NK-92 (cell line): Measurements from ENCODE around the gene APBB2.

Experiments
- DNase-seq: peaks from one replicate; lab custom pipeline; 2025; ENCODE audit not compliant: unreplicated experiment; lab: John Stamatoyannopoulos, UW

Gene APBB2

DNA sequence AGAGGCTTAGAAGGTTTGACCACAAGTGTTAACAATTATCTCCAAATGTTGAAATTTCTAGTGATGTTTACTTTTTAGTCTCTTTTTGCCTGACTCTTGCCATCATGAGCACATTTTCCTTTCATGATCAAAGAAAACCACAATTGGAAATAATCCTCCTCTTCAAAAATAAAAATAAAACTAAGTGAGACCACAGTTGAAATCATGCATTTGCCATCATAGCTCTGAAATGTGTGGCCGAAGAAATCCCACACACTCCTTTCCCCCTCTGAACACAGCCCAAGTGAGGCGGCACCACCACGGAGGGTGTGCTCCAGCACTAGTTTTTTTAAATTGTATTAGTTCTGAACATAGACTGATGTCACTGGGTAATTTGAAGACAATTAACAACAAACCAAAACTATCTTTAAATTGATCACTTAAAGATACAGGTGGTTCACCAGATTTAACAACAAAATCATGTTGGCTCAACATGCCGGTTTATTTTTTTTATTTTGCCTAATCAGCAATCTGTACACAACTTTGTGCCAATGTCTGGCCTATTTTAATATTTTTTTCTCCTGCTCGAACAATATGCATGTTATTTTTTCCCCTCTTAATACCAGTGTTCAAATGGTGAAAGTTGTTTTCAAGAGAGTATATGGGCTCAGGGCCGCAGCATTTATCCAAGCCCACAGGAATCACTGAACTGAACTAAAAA lies 17.6 kb downstream of the APBB2 start:
- no peak for DNase-seq

DNA sequence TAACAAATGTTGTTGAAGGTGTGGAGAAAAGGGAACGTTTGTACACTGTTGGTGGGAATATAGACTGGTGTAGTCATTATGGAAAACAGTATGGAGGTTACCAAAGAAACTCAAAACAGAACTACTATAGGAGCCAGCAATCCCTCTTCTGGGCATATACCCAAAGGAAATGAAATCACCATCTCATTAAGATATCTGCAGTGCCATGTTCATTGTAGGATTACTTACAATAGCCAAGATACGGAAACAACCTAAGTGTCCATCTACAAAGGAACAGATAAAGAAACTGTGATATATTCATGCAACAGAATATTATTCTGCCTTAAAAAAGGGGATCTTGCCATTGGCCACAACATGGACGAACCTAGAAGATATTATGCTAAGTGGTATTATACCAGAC lies 22.2 kb downstream of the APBB2 start:
- no peak for DNase-seq

DNA sequence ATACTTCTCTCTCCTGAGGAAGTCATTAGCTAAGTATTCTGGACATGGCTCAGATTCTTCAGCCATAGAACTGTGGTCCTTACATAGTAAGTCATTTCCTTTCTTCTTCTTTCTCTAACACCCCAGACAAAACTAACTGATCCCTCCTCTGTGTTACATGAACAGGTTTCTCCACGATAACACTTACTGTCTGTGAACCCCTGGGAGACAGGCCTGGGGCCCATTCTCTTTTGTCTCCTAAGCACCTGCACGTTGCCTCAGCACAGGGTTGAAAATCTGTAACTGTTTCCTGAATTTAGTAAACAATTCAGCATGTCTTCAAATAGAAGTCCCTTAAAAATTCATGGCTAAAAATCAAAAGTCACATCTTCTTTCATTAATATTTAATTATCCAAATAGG lies 24.7 kb downstream of the APBB2 start:
- DNase-seq: no peak

DNA sequence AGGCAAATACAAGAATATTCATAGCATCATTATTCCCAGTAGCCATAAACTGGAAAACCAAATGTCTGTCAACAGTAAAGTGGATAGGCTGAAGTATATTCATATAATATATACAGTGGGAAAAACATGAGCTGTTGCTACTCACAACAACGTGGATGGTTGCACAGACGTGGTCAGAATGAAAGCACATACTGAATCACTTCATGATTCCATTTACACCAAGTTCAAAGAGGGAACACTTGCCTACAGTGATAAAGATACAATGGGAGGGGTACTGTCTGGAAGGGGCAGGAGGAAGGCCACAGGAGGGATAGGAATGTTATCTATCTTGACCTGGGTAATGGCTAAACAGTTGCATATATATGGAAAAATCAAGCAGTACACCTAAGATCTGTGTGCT lies 25.3 kb downstream of the APBB2 start:
- no peak for DNase-seq

DNA sequence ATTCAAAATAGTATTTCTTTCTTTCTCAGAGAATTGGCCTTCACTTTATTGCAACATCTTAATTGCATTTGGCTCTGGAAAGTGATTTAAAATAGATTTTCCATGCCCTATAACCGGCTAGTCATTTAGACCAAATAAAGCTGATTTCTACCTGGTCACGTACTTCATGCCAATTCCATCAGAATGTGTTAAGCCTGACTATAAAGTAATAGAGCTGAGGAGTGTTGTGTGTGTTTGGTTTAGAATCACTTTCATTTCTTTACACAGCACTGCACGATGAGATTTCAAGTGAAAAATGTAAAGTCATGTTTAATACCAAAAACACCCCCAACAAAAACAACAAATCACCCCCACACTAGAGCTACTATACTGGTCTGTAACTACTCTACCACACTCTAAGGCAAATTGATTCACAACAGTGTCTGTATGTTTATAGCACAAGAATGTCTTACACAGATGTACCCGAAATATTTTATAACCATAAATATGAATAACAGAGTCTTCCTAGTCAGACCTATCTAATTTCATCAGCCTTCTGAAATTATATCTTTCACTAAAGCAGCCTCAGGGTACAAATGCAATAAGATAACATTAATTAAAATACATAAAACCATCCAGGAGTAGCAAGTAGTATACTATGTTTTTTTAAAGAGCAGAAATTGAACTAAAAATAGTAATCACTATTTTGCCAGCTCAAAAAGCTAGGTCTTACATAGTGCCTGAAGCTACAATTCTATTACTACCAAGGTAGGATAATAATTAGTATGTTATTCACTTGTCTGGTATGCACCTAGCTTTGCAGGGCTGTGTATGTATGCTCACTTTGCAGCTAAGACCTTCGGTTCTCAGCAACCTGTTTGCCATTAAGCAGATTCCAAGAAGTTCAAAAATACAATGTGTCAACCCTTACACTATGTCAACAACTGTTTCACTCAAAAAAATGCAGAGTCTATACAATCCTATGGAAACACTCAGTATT lies 28.4 kb downstream of the APBB2 start:
- DNase-seq: no peak

DNA sequence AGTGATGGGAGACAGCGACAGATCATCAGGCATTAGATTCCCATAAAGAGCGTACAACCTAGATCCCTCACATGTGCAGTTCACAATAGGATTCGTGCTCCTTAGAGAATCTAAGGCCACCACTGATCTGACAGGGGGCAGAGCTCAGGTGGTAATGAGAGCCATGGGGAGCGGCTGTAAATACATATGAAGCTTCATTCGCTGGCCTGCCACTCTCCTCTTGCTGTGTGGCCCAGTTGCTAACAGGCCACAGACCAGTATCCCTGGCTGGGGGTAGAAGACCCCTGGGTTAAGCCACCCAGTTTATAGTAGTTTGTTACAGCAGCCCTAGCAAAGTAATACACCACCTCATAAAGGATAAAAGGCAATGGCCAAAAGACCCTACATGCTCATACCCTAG lies 30.3 kb downstream of the APBB2 start:
- DNase-seq: no peak

DNA sequence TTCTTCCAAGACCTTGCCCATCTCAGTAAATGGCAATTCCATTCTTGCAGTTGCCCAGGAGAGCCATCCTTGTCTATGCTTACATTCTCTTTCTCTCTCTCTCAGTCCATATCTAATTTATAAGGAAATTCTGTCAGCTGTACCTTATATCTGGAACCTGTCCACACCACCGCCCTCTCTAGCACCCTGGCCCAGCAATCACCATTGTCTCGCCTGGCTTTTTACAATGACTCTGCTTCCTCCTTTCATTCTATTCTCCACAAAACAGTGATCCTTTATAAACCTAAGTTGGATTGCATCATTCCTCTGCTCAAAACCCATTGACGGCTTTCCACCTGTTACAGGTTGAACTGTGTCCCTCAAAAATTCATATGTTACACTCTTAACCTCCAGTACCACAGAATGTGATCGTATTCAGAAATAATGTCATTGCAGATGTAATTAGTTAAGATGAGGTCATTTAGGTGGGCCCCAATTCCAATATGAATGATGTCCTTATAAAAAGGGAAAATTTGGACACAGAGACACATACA lies 31.3 kb downstream of the APBB2 start:
- no peak for DNase-seq

DNA sequence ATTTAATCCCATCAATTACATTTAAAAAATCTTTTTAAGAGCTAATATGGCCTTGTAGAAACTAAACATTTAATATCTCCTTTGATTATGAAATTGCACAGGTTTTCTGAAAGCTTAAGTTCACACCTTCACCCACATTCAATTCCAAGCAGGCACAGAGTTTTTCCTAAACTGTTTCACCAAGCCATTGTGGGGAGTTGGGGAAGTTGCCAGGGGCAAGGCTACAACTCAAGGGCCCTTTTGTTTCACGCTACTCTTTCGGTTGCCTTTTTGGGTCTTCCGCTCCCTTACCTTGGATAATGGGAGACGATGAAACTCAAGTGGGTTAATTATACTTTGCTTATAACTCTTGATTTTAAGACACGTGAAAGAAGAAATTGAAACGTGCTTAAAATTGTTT lies 33.3 kb downstream of the APBB2 start:
- no peak for DNase-seq

DNA sequence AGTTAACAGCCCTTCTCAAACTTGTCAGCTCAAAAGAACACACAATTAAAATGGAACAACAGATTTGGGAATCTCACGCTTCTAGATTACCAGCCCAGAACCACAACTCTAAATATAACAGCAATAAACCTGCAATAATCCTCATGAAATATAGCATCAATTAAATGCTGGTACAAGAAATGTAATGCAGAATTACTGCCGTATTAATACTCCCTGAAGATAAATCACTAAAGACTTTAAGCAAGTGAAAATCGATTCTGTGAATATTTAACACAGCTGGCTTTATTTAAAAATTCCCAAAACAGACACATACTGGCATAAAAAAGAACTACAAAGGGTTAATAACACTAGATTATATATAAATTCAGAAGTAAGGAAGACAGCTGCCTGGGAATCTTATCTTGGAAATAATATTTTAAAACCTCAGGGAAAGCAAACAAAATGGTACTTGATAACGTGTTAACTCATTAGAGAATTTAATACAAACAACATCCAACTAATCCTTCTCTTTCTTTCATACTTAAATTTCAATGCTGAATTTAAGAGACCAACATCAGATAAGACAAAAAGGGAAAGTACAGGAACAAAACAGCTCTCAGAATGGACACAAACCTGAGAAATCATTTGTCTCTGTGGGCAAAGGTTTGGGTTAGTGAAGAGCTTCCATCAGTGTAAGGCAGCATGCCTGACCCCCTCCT lies 34.7 kb downstream of the APBB2 start:
- DNase-seq: no peak

DNA sequence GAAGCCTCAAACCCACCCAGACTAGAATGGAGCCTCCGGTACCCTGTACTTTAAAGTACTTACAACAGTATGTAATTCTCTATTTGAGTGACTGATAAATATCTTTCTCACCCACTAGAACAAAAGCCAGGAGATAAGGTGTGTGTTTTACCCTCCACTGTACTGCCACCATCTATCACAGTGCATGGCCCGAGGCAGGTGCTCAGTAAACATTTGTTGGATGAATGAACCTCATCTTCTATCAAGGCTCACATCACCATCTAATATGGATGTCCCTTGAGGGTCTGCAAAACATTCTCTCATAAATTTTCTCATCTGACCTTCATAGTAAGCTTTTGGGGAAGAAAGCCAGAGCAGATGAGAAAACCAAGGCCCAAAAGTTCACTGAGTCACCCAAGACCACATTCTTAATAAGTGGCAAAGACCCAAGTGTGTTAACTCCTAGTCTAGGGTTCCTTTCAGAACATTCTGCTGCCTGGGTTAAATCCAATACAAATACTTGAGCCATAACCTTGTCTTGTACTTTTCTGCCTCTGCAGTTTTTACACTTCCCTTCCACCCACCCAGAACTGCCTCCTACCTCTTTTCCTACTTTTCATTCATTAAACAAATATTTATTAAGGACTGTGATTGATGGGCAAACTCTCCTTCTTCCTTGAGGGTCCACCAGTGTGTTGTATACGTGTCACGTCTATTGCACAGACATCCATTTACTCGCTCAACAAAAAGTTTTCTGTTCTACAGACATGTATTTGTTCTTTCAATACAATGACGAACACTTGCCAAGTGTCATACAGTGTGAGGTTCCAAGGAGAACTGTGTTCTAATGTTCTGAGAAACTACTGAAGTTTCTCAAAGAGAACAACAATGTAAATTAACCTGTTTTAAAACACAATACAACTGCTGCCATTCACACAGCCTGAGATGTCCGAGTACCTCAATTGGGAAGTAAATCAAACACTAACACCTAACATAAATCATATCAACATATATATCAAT lies 35.7 kb downstream of the APBB2 start:
- DNase-seq: no peak

DNA sequence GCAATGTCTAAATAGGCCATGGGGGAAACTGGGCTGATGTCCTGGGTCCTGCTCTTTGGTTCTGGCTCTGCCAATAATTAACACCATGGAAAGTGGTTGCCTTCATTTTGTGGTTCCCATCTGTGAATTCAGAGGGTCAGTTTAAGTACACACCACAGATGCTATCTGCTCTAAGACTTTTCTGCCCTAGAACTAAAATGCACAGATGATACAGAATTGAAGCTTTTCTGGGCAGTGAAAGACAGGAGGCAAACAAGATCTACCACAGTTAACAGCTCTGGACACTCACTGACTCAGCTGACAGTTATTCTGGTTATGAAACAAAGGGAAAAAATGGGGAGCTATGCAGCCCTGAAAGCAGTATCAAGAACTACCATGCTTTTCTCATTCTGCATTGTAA lies 37.3 kb downstream of the APBB2 start:
- no peak for DNase-seq

DNA sequence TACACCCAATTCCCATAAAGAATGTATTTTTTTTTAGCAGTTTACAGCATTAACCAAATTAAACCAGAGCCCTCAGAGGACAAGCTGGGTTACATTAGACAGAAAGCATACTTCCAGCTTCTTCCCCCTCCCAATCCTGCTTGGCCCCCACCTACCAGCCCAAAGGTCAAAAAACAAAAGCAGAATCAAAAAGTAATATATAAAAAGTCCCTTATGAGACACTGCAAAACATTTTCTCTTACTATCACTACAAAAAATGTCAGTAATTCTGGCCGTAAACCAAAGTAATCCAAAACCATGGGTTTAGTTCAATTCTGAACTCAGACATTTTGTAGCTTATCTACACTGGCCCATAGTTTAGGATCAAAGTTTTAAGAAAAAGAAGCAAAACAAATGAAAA lies 38.0 kb downstream of the APBB2 start:
- no peak for DNase-seq

DNA sequence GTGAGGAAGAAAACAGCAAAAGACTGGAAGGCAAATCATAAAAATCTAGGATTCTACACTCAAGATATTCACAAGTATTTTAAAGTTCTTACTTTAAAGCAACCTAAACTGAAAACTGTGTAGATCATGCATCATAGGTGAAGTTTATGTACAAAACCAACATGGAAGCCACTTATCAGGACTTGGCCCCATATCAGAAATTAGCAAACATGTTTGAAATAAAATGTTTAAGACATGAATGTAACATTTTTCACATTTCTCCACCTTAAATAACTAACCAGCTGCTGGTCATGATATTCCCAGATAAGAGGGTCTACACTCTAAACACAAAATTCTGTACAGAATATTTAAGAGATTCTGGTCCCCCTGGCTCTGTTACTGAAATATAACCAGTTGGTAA lies 38.5 kb downstream of the APBB2 start:
- no peak for DNase-seq

DNA sequence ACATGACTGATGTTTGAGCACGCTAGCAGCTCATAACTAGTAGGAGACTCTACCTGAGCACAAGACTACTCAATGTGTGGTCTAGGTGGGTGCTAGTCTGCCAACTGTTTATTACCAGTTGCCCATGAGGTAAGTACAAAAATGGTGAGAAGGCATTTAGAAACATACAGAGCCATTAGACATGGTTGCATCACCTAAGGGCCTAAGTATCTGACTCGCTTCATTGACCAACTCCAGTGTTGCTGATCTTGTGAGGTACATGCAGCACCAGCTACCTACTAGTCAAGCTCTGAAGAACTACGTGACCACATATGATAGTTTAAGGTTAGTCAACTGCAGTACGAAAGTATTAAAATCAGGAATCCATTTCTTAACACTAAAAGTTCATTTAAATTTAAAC lies 39.9 kb downstream of the APBB2 start:
- no peak for DNase-seq

DNA sequence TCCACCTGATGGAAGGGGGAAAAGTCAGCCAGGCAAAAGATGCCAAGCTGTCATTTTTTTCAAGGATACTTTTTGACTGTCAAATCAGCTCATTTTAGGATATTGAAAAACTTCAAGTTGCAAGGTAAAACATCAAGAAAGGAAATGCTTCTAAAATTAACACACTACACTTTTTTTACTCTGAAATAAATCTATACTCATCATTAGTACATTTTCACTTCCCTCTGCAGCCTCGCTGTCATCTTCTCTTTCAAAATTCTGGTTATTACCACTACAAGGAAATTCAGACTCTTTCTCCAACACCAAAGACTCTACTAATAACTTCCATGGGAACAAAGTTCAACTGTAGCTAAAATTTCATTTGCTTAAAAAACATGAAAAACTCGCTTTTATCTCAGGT lies 41.6 kb downstream of the APBB2 start:
- DNase-seq: no peak

DNA sequence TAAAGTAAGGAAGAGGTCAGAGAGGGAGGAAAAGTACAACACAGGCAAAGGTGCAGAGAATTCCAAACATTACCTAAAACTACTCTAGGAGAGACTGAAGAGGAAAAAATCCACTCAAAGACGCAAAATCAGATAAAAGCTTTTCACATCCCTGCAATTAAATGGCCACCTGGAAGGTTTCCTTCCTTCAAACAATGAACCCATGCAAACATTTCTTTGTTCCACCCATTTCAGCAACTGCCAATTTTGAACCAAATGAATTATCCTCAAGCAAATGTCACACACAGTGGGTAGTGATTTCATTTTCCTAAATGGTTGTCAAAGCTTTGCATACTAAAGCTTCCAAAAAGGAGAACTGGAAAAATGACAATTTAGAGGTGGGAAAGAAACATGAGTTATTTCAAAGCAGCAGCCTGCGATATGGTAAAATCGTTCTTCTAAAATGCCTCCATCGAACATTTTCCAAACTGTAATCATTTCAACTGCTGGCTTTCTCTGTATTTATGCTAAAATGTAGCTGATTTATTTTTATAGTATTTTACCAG lies 45.0 kb downstream of the APBB2 start:
- DNase-seq: no peak

DNA sequence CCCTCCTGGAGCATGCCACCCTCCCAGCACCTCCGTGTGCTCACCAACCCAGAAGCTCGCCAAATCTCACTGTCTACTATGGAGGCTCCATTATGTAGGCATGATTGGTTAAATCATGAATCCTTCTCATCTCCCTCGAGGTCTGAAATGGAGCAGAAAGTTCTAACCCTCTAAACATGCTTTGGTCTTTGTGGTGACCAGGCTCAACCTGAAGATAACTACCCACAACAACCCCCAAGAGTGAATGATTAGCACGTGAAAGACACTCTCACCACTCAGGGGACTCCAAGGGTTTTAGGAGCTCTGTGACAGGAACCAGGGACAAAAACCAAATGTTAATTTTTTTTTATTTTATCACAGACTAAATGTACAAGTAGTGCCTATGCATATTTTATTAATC lies 47.2 kb downstream of the APBB2 start:
- DNase-seq: no peak

DNA sequence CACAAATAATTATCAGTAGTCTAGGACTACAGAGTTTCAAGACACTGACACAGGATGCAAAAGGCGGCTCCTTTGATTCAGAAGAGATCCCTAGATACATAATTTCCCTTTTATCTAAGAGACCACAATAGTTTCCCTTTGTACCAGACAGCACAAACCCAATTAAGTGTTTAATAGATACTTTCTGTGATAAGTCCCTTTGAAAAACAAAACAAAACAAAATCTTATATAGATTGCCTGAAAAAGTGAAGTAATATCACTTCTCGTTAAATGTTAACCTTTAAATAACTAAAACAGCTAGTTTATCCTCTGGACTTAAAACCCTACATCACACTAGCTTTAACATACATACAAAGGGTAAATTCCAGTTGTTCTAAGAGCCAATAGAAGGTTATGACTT lies 49.9 kb downstream of the APBB2 start:
- DNase-seq: no peak

DNA sequence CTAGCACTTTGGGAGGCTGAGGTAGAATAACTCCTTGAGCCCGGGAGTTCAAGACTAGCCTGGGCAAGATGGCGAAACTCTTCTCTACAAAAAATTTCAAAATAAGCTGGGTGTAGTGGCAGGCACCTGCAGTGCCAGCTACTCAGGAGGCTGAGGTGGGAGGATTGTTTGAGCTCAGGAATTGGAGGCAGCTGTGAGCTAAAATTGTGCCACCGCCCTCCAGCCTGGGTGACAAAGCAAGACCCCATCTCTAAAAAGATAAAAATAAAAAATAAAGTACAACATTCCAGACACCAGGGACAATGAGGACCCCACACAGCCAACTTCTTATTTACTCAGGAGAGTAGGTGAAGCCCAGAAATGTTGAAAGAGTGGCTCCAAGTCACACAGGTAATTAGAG lies 53.0 kb downstream of the APBB2 start:
- DNase-seq: no peak

DNA sequence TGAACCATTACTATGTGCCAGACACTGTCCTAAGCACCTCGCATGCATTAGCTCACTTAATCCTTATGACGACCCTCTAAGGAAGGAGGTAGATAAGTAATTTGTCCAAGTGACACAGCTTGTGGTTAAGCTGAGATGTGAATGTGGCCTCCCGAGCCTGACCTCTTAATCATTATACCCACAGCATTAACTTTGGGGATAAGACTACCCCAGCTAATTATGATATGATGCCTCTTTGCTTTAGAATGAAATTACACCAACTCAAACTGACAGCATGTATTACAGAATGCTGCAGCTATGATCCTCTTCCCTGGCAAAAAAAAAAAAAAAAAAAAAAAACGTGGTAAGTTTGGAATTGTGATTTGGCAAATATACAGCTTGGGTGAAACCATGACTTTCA lies 53.5 kb downstream of the APBB2 start:
- no peak for DNase-seq
